Progenitor cell of endocrine pancreas (in vitro differentiated cells): ENCODE results near the gene BICC1. TPM values are rescaled to one million over a fixed set of nuclear protein-coding genes. Genes with fewer than 3 reads are reported as not detected.

Source experiments
- DNase-seq: peaks from one replicate; pipeline ENCODE4 v3.0.0; 2021; ENCODE audit warnings: low spot score; ENCODE audit not compliant: unreplicated experiment
- H3K27ac Mint-ChIP-seq: 2 replicates; pipeline ENCODE4 v1.8.0; 2021; ENCODE audit warnings: mild to moderate bottlenecking, moderate library complexity, mixed read lengths
- H3K27me3 Mint-ChIP-seq: 2 replicates; pipeline ENCODE4 v1.8.0; 2021; ENCODE audit warnings: mixed read lengths
- H3K36me3 Mint-ChIP-seq: 2 replicates; pipeline ENCODE4 v1.8.0; 2022; ENCODE audit warnings: mixed read lengths; ENCODE audit not compliant: insufficient read depth
- H3K4me1 Mint-ChIP-seq: 2 replicates; pipeline ENCODE4 v1.8.0; 2021; ENCODE audit warnings: low read depth, mixed read lengths
- H3K4me3 Mint-ChIP-seq: 2 replicates; pipeline ENCODE4 v1.8.0; 2021; ENCODE audit warnings: low read depth, mild to moderate bottlenecking, moderate library complexity, mixed read lengths
- H3K9me3 Mint-ChIP-seq: 2 replicates; pipeline ENCODE4 v1.8.0; 2021; ENCODE audit warnings: low read depth, mixed read lengths
- CTCF ChIP-seq: fragments of 200-600 bp; sonication (generic); IDR thresholded peaks from one replicate; pipeline ENCODE4 v1.5.0; 2021; ENCODE audit warnings: antibody characterized with exemption, mild to moderate bottlenecking; ENCODE audit not compliant: unreplicated experiment
- total RNA-seq: library from RNA; stranded (reverse); gene quantifications from 2 replicates; pipeline ENCODE4 v1.2.1, GENCODE V29; 2021

Gene BICC1
- total RNA-seq, 1 donor from 2014 or later, result 4.9 TPM

GRCh38 chr10:58796824-58797223 lies 284.2 kb downstream of the BICC1 start:
- Mint-ChIP-seq H3K27me3 (no peaks in the 10 kb centered on the region), H3K9me3 (peaks cover 3% of the 10 kb centered on the region), H3K4me1 (no peaks in the 10 kb centered on the region), H3K27ac (peak overlapping the region; percentile 13), H3K4me3 (no peak overlapping the region), H3K36me3 (no peaks in the 10 kb centered on the region)
- no peak for DNase-seq
- no peak for TF ChIP-seq CTCF

- H3K36me3 Mint-ChIP-seq, result no peaks in the 10 kb centered on the region
- H3K27me3 Mint-ChIP-seq, result no peaks in the 10 kb centered on the region
These were observed 284.7 kb downstream of the BICC1 start for GRCh38 chr10:58797356-58797755.

GRCh38 chr10:58802047-58802446 lies 289.4 kb downstream of the BICC1 start:
- DNase-seq, result no peak
- Mint-ChIP-seq H3K4me3 (no peak overlapping the region), H3K27ac (no peak overlapping the region), H3K9me3 (peaks cover 3% of the 10 kb centered on the region), H3K4me1 (peaks cover 1% of the 10 kb centered on the region), H3K27me3 (no peaks in the 10 kb centered on the region), H3K36me3 (no peaks in the 10 kb centered on the region)
- no peak for TF ChIP-seq CTCF

More at GRCh38 chr10:58797356-58797755, 284.7 kb downstream of the BICC1 start:
- TF ChIP-seq CTCF, result no peak
- DNase-seq, result no peak
- Mint-ChIP-seq H3K4me3 (no peak overlapping the region), H3K27ac (no peak overlapping the region), H3K9me3 (peaks cover 3% of the 10 kb centered on the region), H3K4me1 (no peaks in the 10 kb centered on the region)

GRCh38 chr10:58806323-58806722 lies 293.7 kb downstream of the BICC1 start:
- Mint-ChIP-seq H3K36me3 (peaks cover 2% of the 10 kb centered on the region), H3K4me3 (no peak overlapping the region), H3K27ac (no peak overlapping the region), H3K4me1 (peaks cover 6% of the 10 kb centered on the region), H3K9me3 (no peaks in the 10 kb centered on the region), H3K27me3 (no peaks in the 10 kb centered on the region)
- TF ChIP-seq CTCF, result no peak
- DNase-seq, result no peak

GRCh38 chr10:58806970-58807628 lies 294.4 kb downstream of the BICC1 start:
- Mint-ChIP-seq H3K4me3 (no peak overlapping the region), H3K4me1 (peaks cover 8% of the 10 kb centered on the region), H3K27ac (no peak overlapping the region), H3K36me3 (peaks cover 2% of the 10 kb centered on the region), H3K9me3 (no peaks in the 10 kb centered on the region), H3K27me3 (no peaks in the 10 kb centered on the region)
- TF ChIP-seq CTCF, result no peak
- no peak for DNase-seq
